GM10266 (cell line): ENCODE results near the gene TK2.
A peak's percentile ranks its signal among the peaks of the same experiment; 100 is the strongest.

Experiments used
- DNase-seq: peaks from one replicate; pipeline ENCODE4 v3.0.0; 2012; ENCODE audit errors: extremely low spot score
- TF ChIP-seq, protein P1 (sequence below): IDR thresholded peaks from 2 replicates; pipeline ENCODE4 v1.5.1; 2012; ENCODE audit warnings: mild to moderate bottlenecking, low read depth; ENCODE audit not compliant: control insufficient read depth, insufficient read depth; ENCODE audit errors: missing control alignments

TK2 gene

DNA sequence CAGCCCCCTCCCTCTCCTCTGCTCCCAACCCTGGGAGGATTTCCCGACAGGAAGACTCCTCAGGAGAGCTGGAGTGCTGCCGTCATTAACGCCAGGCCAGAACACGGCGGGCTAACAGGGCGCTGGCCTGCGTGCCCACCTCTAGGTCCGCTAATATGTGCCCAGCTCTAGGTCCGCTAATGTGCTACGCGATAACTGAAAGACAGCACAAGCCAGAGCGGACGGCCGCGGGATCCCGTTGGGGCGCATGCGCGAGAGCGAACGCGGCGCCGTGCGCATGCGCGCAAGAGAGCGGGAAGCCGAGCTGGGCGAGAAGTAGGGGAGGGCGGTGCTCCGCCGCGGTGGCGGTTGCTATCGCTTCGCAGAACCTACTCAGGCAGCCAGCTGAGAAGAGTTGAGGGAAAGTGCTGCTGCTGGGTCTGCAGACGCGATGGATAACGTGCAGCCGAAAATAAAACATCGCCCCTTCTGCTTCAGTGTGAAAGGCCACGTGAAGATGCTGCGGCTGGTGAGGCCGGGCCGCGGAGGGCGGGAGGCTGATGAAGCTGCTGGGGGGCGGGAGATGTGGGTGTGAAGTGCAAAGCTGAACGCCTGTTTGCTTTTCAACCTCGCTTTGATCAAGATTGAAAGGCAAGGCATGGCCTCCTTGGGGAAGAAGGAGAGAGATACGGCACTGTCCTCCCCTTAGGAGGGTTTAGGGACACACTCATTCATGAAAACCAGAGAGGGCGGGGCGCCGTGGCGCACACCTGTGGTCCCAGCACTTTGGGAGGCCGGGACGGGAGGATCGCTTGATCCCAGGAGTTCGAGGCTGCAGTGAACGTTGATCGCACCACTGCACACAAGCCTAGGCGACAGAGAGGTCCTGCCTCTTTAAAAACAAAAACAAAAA lies 2.6 kb upstream of the TK2 start, which contains the start of gene CKLF:
TSS of gene CKLF (plus strand) at position 291 of the 892 bp plus-strand sequence. CDS start at position 431, 140 bp downstream.
- DNase-seq: peak; percentile 96
- TF ChIP-seq, protein P1, sequence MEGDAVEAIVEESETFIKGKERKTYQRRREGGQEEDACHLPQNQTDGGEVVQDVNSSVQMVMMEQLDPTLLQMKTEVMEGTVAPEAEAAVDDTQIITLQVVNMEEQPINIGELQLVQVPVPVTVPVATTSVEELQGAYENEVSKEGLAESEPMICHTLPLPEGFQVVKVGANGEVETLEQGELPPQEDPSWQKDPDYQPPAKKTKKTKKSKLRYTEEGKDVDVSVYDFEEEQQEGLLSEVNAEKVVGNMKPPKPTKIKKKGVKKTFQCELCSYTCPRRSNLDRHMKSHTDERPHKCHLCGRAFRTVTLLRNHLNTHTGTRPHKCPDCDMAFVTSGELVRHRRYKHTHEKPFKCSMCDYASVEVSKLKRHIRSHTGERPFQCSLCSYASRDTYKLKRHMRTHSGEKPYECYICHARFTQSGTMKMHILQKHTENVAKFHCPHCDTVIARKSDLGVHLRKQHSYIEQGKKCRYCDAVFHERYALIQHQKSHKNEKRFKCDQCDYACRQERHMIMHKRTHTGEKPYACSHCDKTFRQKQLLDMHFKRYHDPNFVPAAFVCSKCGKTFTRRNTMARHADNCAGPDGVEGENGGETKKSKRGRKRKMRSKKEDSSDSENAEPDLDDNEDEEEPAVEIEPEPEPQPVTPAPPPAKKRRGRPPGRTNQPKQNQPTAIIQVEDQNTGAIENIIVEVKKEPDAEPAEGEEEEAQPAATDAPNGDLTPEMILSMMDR: no peak

DNA sequence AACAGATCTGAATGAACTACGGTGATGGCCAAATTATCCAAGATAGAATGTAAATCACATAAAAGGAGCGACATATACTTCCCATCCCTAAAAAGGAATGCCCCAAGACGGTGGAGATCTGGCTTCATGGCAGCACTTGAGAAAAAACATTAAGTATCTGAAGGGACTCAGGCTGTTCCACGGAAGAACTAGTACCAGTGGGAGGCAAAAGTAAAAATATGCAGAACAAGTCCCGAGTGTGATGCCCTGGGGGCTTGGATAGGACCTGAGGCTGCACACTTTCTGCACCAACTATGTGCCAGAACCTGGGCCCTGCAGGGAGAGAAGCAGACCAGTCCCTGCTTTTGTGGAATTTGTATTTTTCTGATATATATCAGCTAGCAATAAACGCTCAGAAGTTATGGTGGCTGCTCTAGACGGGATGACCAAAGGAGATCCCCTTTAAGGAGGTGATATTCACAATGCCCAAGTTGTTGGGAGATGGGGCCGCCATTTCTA lies 1.9 kb upstream of the TK2 start:
- DNase-seq: no peak
- TF ChIP-seq, protein P1: no peak

DNA sequence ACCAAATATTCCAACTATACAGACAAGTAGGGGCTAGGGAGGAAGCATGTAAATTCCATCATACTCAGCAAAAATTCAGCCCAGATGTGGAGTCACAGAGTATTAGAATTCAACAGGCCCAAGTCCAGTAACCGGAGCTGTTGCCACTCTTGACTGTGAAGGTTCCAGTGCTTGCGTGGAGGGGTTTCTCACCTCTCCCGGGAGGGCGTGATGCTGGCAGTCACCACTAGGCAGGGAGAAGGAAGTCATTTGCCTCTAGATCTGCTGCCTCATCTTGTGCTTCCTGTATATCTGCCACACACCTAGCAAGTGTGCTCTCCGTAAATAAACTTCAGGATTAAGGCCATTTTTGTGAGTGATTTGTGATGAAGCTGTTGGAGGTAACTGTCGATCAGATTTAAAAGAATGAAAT lies 1.4 kb upstream of the TK2 start:
- peak; percentile 71 for DNase-seq
- TF ChIP-seq, protein P1: no peak

DNA sequence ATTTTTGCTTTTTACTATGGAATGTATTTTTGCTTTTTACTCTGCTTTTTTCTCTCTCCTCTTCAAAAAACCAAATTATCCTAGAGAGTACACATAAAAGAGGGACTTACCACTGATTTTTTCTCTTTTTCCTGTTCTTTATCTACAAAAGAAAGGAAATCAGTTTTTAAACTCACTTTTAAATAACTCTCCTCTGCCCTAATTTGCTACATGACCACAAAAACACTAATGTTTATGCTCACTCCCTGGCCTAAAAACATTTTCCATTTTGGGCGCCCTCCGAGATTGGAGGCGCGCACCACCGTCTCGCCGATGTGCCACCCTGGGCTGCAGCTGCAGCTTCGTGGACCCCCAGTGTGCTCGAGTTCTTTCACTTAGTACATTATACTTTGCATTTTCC lies 1.1 kb downstream of the TK2 start:
- no peak for DNase-seq
- TF ChIP-seq, protein P1: no peak

DNA sequence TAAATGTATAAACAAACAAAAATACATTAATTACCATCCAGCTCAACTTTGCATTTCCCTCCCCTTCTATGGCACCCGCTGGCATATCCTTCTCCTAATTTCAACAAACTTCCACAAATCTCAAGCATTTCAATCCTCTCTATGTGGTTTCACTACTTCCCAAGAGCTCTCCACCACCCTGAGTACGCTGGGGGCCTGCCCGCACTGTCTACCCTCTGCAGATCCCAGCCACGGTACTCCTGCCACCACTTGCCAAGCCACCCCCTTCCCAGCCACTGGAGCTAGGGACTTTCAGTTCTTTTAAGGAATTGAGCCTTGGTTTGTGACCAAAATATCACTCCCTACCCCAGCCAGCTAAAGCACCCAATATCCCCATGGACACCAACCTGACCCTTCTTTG lies 1.9 kb downstream of the TK2 start:
- TF ChIP-seq, protein P1: no peak
- no peak for DNase-seq

DNA sequence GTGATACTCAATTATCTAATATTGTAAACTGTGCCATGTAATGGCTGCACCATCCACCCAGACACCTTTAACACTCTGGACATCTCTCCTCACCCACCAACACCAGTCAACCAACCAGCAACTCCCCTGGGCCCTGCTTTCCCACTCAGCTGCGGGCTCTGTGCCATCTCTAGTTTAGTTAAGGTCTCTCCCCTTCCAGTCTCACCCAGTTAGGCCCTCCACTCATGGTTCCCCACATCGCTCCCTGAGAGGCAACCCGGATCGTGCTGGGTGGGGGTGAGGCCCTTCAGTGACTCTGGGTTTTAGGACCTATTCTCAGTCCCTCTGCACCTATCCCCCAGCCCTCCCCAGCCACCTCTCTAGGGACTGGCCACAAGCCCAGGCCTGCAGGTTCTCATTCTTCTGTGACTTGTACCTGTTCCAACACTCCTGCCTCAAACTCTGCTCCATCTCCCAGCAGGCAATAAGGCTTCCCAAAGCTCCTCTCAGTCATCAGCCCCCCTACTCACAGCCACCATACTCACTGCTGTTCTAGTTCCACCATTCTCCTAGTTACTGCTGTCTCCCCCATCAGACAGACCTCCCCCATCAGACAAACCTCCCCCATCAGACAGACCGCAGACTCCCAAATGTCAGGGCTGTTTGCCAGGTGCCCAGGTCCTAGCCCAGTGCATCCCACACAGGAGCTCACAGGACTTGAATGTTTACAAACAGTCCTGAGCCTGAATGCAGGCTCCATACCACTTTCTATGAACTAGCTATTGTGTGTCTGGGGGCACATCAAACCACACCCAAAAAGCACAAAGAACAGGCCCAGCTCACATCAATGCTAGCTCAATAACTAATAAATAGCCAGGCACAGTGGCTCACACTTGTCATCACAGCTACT lies 2.6 kb downstream of the TK2 start:
- TF ChIP-seq, protein P1: no peak
- no peak for DNase-seq
